H9 (cell line): Measurements from ENCODE around the gene WDR81. TPM values are rescaled to one million over a fixed set of nuclear protein-coding genes. Genes with fewer than 3 reads are reported as not detected.
A peak's percentile ranks its signal among the peaks of the same experiment; 100 is the strongest.

Experiments
- DNase-seq: peaks from one replicate; pipeline ENCODE4 v3.0.0-alpha.2; 2017
- H2AFZ ChIP-seq: one replicate; pipeline ENCODE4 v1.6.1; 2013; ENCODE audit warnings: mild to moderate bottlenecking, low read length, control low read depth, moderate library complexity
- H2AK5ac ChIP-seq: 2 replicates; pipeline ENCODE4 v1.6.1; 2013; ENCODE audit warnings: low read length, control low read depth, mixed read lengths; ENCODE audit not compliant: insufficient read length
- H2BK120ac ChIP-seq: one replicate; pipeline ENCODE4 v1.6.1; 2013; ENCODE audit warnings: low read depth, mild to moderate bottlenecking, low read length, control low read depth, inconsistent platforms; ENCODE audit not compliant: poor library complexity, severe bottlenecking
- H2BK12ac ChIP-seq: 2 replicates; pipeline ENCODE4 v1.6.1; 2013; ENCODE audit warnings: low read length, control low read depth, mixed read lengths, low read depth; ENCODE audit not compliant: insufficient read length
- H2BK15ac ChIP-seq: 2 replicates; pipeline ENCODE4 v1.6.1; 2013; ENCODE audit warnings: low read depth, low read length, control low read depth
- H2BK20ac ChIP-seq: one replicate; pipeline ENCODE4 v1.6.1; 2013; ENCODE audit warnings: low read depth, mild to moderate bottlenecking, low read length, control low read depth, inconsistent platforms; ENCODE audit not compliant: poor library complexity, severe bottlenecking
- H2BK5ac ChIP-seq: 2 replicates; pipeline ENCODE4 v1.6.1; 2013; ENCODE audit warnings: low read length, control low read depth, mixed read lengths; ENCODE audit not compliant: insufficient read length
- H3K14ac ChIP-seq: 2 replicates; pipeline ENCODE4 v1.6.1; 2013; ENCODE audit warnings: low read length, control low read depth; ENCODE audit not compliant: insufficient read depth
- H3K18ac ChIP-seq: 2 replicates; pipeline ENCODE4 v1.6.1; 2013; ENCODE audit warnings: low read depth, mild to moderate bottlenecking, mixed read lengths, low read length, control low read depth; ENCODE audit not compliant: insufficient read length
- H3K23ac ChIP-seq: 2 replicates; pipeline ENCODE4 v1.6.1; 2013; ENCODE audit warnings: low read length, control low read depth, mixed read lengths, low read depth; ENCODE audit not compliant: insufficient read length
- H3K23me2 ChIP-seq: 2 replicates; pipeline ENCODE4 v1.6.1; 2013; ENCODE audit warnings: low read depth, mild to moderate bottlenecking, mixed read lengths, low read length, control low read depth; ENCODE audit not compliant: insufficient read length, poor library complexity, severe bottlenecking
- H3K27ac ChIP-seq: 2 replicates; pipeline ENCODE4 v1.5.1; 2013; ENCODE audit warnings: low read length, control low read depth, mixed read lengths, low read depth; ENCODE audit not compliant: insufficient read length
- H3K27me3 ChIP-seq: 2 replicates; pipeline ENCODE4 v1.6.1; 2013; ENCODE audit warnings: low read length, control low read depth, inconsistent platforms; ENCODE audit not compliant: insufficient read depth
- H3K4ac ChIP-seq: 2 replicates; pipeline ENCODE4 v1.6.1; 2013; ENCODE audit warnings: low read depth, mild to moderate bottlenecking, control low read depth, inconsistent platforms, low read length, moderate library complexity
- H3K4me1 ChIP-seq: 2 replicates; pipeline ENCODE4 v1.6.1; 2013; ENCODE audit warnings: low read length, control low read depth, inconsistent platforms; ENCODE audit not compliant: insufficient read depth
- H3K4me2 ChIP-seq: 2 replicates; pipeline ENCODE4 v1.6.1; 2013; ENCODE audit warnings: low read length, control low read depth, mixed read lengths; ENCODE audit not compliant: insufficient read length, insufficient read depth
- H3K56ac ChIP-seq: 2 replicates; pipeline ENCODE4 v1.6.1; 2013; ENCODE audit warnings: low read depth, mild to moderate bottlenecking, mixed read lengths, low read length, control low read depth; ENCODE audit not compliant: insufficient read length
- H3K79me1 ChIP-seq: 2 replicates; pipeline ENCODE4 v1.6.1; 2013; ENCODE audit warnings: low read depth, mild to moderate bottlenecking, moderate library complexity, low read length, control low read depth, inconsistent platforms; ENCODE audit not compliant: insufficient read depth, poor library complexity, severe bottlenecking
- H3K79me2 ChIP-seq: 2 replicates; pipeline ENCODE4 v1.6.1; 2013; ENCODE audit warnings: low read length, control low read depth, inconsistent platforms; ENCODE audit not compliant: insufficient read depth
- H3K9ac ChIP-seq: 2 replicates; pipeline ENCODE4 v1.6.1; 2013; ENCODE audit warnings: low read length, control low read depth, mixed read lengths; ENCODE audit not compliant: insufficient read length; ENCODE audit errors: extremely low read depth
- H3K9me3 ChIP-seq: one replicate; pipeline ENCODE4 v1.6.1; 2013; ENCODE audit warnings: low read depth, low read length, inconsistent platforms; ENCODE audit not compliant: control insufficient read depth
- H3T11ph ChIP-seq: one replicate; pipeline ENCODE4 v1.6.1; 2013; ENCODE audit warnings: mild to moderate bottlenecking, low read length, control low read depth, inconsistent platforms
- H4K20me1 ChIP-seq: one replicate; pipeline ENCODE4 v1.6.1; 2013; ENCODE audit not compliant: control insufficient read depth, insufficient read length, insufficient read depth
- H4K5ac ChIP-seq: 2 replicates; pipeline ENCODE4 v1.6.1; 2013; ENCODE audit warnings: low read depth, mild to moderate bottlenecking, mixed read lengths, low read length, control low read depth; ENCODE audit not compliant: insufficient read length
- H4K8ac ChIP-seq: replicated peaks from 2 replicates; pipeline ENCODE4 v1.6.1; 2013; ENCODE audit warnings: low read length, control low read depth, mixed read lengths, low read depth; ENCODE audit not compliant: insufficient read length
- H4K91ac ChIP-seq: 2 replicates; pipeline ENCODE4 v1.6.1; 2013; ENCODE audit warnings: low read depth, mild to moderate bottlenecking, moderate library complexity, mixed read lengths, low read length, control low read depth; ENCODE audit not compliant: insufficient read length
- H3K27ac Mint-ChIP-seq, 3 experiments: 2 replicates in 2 of 3; 3 replicates in 1 of 3; pipeline ENCODE4 v1.8.0; 2020 to 2021; ENCODE audit warnings: mixed read lengths in 3 of 3, mild to moderate bottlenecking in 1 of 3, moderate library complexity in 1 of 3
- H3K27me3 Mint-ChIP-seq: 2 replicates; pipeline ENCODE4 v1.8.0; 2021; ENCODE audit warnings: low read depth, mild to moderate bottlenecking, moderate library complexity, mixed read lengths
- H3K36me3 Mint-ChIP-seq, 3 experiments: 2 replicates in 2 of 3; 3 replicates in 1 of 3; pipeline ENCODE4 v1.8.0; 2020 to 2021; ENCODE audit warnings: low read depth in 3 of 3, mixed read lengths in 3 of 3; ENCODE audit not compliant: insufficient read depth in 1 of 3
- H3K4me1 Mint-ChIP-seq, 2 experiments: 2 replicates each; pipeline ENCODE4 v1.8.0; 2020; ENCODE audit warnings: mixed read lengths in 2 of 2
- H3K4me3 Mint-ChIP-seq, 2 experiments: 2 replicates in 1 of 2; 3 replicates in 1 of 2; pipeline ENCODE4 v1.8.0; 2020 to 2021; ENCODE audit warnings: mild to moderate bottlenecking in 2 of 2, mixed read lengths in 2 of 2, moderate library complexity in 1 of 2
- H3K9me3 Mint-ChIP-seq, 2 experiments: 2 replicates in 1 of 2; 3 replicates in 1 of 2; pipeline ENCODE4 v1.8.0; 2020; ENCODE audit warnings: mild to moderate bottlenecking in 2 of 2, mixed read lengths in 2 of 2, moderate library complexity in 1 of 2
- WGBS: extraction: QIAGEN DNeasy Blood & Tissue Kit; methylation state at CpG from one replicate; pipeline ENCODE4 v1.1.7; 2013; ENCODE audit warnings: missing lambda C conversion rate, low lambda C conversion rate, mixed read lengths; ENCODE audit not compliant: insufficient read length; ENCODE audit errors: extremely low coverage; 5-methylcytosine and 5-hydroxymethylcytosine counted together
- total RNA-seq: library from RNA; stranded (reverse); gene quantifications from 2 replicates; pipeline ENCODE4 v1.2.1, GENCODE V29; 2021
- TF ChIP-seq, protein P1 (sequence below): fragments of 200-600 bp; sonication (generic); conservative IDR thresholded peaks from 3 replicates; pipeline ENCODE4 v1.8.0; 2021; ENCODE audit warnings: antibody characterized with exemption, mild to moderate bottlenecking

Gene WDR81
- total RNA-seq, 1 experiment from 2014 or later = 20.2 TPM

DNA sequence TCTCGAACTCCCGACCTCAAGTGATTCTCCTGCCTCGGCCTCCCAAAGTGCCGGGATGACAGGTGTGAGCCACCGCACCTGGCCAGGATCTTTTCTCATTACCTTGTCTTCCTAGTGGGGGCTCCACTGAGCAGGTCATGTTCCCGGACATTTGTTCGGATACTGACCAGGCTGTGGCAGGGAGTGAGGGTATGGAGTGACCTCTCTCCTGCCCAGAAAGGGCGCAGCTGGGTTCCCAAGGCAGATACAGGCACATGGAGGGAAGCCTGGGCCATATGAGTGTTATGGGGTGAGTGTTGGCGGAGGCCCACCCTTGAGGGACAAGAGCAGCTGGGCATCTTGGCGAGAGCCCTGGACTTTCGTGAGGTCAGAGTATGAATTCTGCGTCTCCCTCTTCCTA lies 42.9 kb downstream of the WDR81 start:
- H3K36me3 Mint-ChIP-seq = peaks cover 2 to 12% (median 8%) of the 10 kb centered on the region in 3 experiments; a peak in 6 of 7 replicates

More for the DNA sequence above, 42.9 kb downstream of the WDR81 start:
- H2BK15ac ChIP-seq = no peak overlapping the region
- H3K9ac ChIP-seq = no peak overlapping the region
- H3K4ac ChIP-seq = no peak overlapping the region
- Mint-ChIP-seq H3K4me1 (peaks cover 27 to 29% of the 10 kb centered on the region in 2 experiments), H3K27ac (no peak overlapping the region), H3K4me3 (no peak overlapping the region), H3K27me3 (peaks cover 2% of the 10 kb centered on the region; the same call in 1 of the 2 replicates), H3K9me3 (no peaks in the 10 kb centered on the region)
- H3K4me2 ChIP-seq = no peak overlapping the region
- no peak overlapping the region for H3K56ac ChIP-seq
- no peaks in the 10 kb centered on the region for H3K79me2 ChIP-seq
- TF ChIP-seq, protein P1, sequence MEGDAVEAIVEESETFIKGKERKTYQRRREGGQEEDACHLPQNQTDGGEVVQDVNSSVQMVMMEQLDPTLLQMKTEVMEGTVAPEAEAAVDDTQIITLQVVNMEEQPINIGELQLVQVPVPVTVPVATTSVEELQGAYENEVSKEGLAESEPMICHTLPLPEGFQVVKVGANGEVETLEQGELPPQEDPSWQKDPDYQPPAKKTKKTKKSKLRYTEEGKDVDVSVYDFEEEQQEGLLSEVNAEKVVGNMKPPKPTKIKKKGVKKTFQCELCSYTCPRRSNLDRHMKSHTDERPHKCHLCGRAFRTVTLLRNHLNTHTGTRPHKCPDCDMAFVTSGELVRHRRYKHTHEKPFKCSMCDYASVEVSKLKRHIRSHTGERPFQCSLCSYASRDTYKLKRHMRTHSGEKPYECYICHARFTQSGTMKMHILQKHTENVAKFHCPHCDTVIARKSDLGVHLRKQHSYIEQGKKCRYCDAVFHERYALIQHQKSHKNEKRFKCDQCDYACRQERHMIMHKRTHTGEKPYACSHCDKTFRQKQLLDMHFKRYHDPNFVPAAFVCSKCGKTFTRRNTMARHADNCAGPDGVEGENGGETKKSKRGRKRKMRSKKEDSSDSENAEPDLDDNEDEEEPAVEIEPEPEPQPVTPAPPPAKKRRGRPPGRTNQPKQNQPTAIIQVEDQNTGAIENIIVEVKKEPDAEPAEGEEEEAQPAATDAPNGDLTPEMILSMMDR = peak; percentile 38; the same call in 1 of the 3 replicates
- H3K27ac ChIP-seq = no peak overlapping the region
- H4K91ac ChIP-seq = no peak overlapping the region
- no peaks in the 10 kb centered on the region for H3K9me3 ChIP-seq
- no peak overlapping the region for H3K18ac ChIP-seq
- H4K20me1 ChIP-seq = no peaks in the 10 kb centered on the region
- no peak overlapping the region for H2BK12ac ChIP-seq
- no peak overlapping the region for H2AK5ac ChIP-seq
- no peaks in the 10 kb centered on the region for H3K79me1 ChIP-seq
- H3T11ph ChIP-seq = no peak overlapping the region
- WGBS = no CpG with 5 or more reads among the region's 12 CpGs
- H4K5ac ChIP-seq = no peak overlapping the region
- H2AFZ ChIP-seq = no peak overlapping the region
- no peak overlapping the region for H2BK5ac ChIP-seq
- no peak overlapping the region for H3K23ac ChIP-seq
- no peak overlapping the region for H4K8ac ChIP-seq
- no peak for DNase-seq
- no peak overlapping the region for H3K14ac ChIP-seq
- H3K4me1 ChIP-seq = peaks cover 6% of the 10 kb centered on the region; the same call in 1 of the 2 replicates
- no peaks in the 10 kb centered on the region for H3K27me3 ChIP-seq
- no peak overlapping the region for H2BK120ac ChIP-seq
- H2BK20ac ChIP-seq = no peak overlapping the region
- no peaks in the 10 kb centered on the region for H3K23me2 ChIP-seq
